ENCODE measurements around the gene GSTA1. TPM values are rescaled to one million over a fixed set of nuclear protein-coding genes. Genes with fewer than 3 reads are reported as not detected.

Gene GSTA1
- polyA plus RNA-seq, 3 donors, result not detected

GRCh38 chr6:52840763-52841585, 37.4 kb upstream of the GSTA1 start, which contains the start of gene GSTA5:
GSTA5 (minus strand) TSS chr6:52840813.
- no peak within 1 kb of the TSS for H2AFZ ChIP-seq (ENCODE audit: insufficient read depth, low read depth, low read length, poor library complexity, severe bottlenecking)
- no peaks in the 10 kb centered on the region for H3K4me1 Mint-ChIP-seq

More at GRCh38 chr6:52840763-52841585, 37.4 kb upstream of the GSTA1 start, which contains the start of gene GSTA5:
- no peaks in the 10 kb centered on the region for H3K36me3 ChIP-seq (replicated peaks in 1 of 2; ENCODE audit: control insufficient read depth in 1 of 2, insufficient read depth in 2 of 2, low read length in 2 of 2)
- H3K4me1 ChIP-seq (ENCODE audit: control insufficient read depth in 1 of 2, insufficient read depth in 2 of 2, low read length in 2 of 2), result no peaks in the 10 kb centered on the region
- no peak within 1 kb of the TSS for H3K27ac ChIP-seq (ENCODE audit: low read depth in 1 of 2, low read length in 2 of 2)
- DNase-seq, result no peak
- peaks cover 0 to 2% of the 10 kb centered on the region in 2 donors for H3K27me3 ChIP-seq (ENCODE audit: control insufficient read depth in 2 of 2, insufficient read depth in 2 of 2, low read length in 2 of 2)
- no peak within 1 kb of the TSS for H3K4me2 ChIP-seq (replicated peaks; ENCODE audit: extremely low read depth, low read length, poor library complexity, severe bottlenecking)
- H4K20me1 ChIP-seq (ENCODE audit: insufficient read depth, low read length), result no peaks in the 10 kb centered on the region
- TF ChIP-seq, protein P1, sequence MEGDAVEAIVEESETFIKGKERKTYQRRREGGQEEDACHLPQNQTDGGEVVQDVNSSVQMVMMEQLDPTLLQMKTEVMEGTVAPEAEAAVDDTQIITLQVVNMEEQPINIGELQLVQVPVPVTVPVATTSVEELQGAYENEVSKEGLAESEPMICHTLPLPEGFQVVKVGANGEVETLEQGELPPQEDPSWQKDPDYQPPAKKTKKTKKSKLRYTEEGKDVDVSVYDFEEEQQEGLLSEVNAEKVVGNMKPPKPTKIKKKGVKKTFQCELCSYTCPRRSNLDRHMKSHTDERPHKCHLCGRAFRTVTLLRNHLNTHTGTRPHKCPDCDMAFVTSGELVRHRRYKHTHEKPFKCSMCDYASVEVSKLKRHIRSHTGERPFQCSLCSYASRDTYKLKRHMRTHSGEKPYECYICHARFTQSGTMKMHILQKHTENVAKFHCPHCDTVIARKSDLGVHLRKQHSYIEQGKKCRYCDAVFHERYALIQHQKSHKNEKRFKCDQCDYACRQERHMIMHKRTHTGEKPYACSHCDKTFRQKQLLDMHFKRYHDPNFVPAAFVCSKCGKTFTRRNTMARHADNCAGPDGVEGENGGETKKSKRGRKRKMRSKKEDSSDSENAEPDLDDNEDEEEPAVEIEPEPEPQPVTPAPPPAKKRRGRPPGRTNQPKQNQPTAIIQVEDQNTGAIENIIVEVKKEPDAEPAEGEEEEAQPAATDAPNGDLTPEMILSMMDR (IDR thresholded peaks at IDR 0.05), result no peak
- intact Hi-C loops (cut with micrococcal nuclease), result no loop called here
- H3K9me3 ChIP-seq (replicated peaks in 1 of 2; ENCODE audit: control insufficient read depth in 1 of 2, insufficient read depth in 1 of 2, low read length in 2 of 2), result no peaks in the 10 kb centered on the region
- 65% methylated on average over 2 of the region's 5 CpGs for WGBS (ENCODE audit: insufficient coverage)
- no peak within 1 kb of the TSS for H3K27ac Mint-ChIP-seq
- H3K4me3 ChIP-seq (replicated peaks in 1 of 3; ENCODE audit: low read depth in 2 of 3, low read length in 3 of 3), result no peak within 1 kb of the TSS
- no peak within 1 kb of the TSS for H3K4me3 Mint-ChIP-seq
- H3K36me3 Mint-ChIP-seq, result no peaks in the 10 kb centered on the region
- peaks cover 2 to 4% (median 2%) of the 10 kb centered on the region in 3 donors for H3K27me3 Mint-ChIP-seq (ENCODE audit: low read depth in 3 of 3)
- peaks cover 0 to 7% (median 1%) of the 10 kb centered on the region in 7 donors for H3K9me3 Mint-ChIP-seq
- no peak within 1 kb of the TSS for H3K9ac ChIP-seq (ENCODE audit: insufficient read depth, low read length, poor library complexity, severe bottlenecking)
- H3K79me2 ChIP-seq (ENCODE audit: insufficient read depth, low read length), result no peaks in the 10 kb centered on the region
